Esophagus squamous epithelium (tissue), 4 donors: Measurements from ENCODE around the gene STXBP6.

Experiments used
- POLR2A ChIP-seq, 4 donors: fragments of 450-650 bp; IDR thresholded peaks; one replicate each; pipeline ENCODE4 v1.6.1; 2017; ENCODE audit warnings: antibody characterized with exemption in 4 of 4, mild to moderate bottlenecking in 4 of 4, moderate library complexity in 3 of 4
- TF ChIP-seq, protein P1 (sequence below), 6 experiments: fragments of 450-650 bp in 4 of 6; fragments of 200-600 bp in 2 of 6; sonication (generic) in 2 of 6; IDR thresholded peaks; one replicate each; pipeline ENCODE4 v1.5.1; 2016 to 2019; ENCODE audit warnings: antibody characterized with exemption in 6 of 6, mild to moderate bottlenecking in 4 of 6, moderate library complexity in 4 of 6

GRCh38 chr14:24875203-24875838 lies 174.6 kb downstream of the STXBP6 start:
- TF ChIP-seq, protein P1, sequence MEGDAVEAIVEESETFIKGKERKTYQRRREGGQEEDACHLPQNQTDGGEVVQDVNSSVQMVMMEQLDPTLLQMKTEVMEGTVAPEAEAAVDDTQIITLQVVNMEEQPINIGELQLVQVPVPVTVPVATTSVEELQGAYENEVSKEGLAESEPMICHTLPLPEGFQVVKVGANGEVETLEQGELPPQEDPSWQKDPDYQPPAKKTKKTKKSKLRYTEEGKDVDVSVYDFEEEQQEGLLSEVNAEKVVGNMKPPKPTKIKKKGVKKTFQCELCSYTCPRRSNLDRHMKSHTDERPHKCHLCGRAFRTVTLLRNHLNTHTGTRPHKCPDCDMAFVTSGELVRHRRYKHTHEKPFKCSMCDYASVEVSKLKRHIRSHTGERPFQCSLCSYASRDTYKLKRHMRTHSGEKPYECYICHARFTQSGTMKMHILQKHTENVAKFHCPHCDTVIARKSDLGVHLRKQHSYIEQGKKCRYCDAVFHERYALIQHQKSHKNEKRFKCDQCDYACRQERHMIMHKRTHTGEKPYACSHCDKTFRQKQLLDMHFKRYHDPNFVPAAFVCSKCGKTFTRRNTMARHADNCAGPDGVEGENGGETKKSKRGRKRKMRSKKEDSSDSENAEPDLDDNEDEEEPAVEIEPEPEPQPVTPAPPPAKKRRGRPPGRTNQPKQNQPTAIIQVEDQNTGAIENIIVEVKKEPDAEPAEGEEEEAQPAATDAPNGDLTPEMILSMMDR (IDR thresholded peaks at IDR 0.05): no peak
- TF ChIP-seq POLR2A (IDR thresholded peaks at IDR 0.05): no peak
